Esophagus squamous epithelium (tissue), 4 donors: ENCODE data around the gene REXO5.

Experiments used
- CTCF ChIP-seq, 6 experiments: fragments of 450-650 bp in 4 of 6; fragments of 200-600 bp in 2 of 6; sonication (generic) in 2 of 6; IDR thresholded peaks; one replicate each; pipeline ENCODE4 v1.5.1; 2016 to 2019; ENCODE audit warnings: antibody characterized with exemption in 6 of 6, mild to moderate bottlenecking in 4 of 6, moderate library complexity in 4 of 6
- POLR2A ChIP-seq, 4 donors: fragments of 450-650 bp; IDR thresholded peaks; one replicate each; pipeline ENCODE4 v1.6.1; 2017; ENCODE audit warnings: antibody characterized with exemption in 4 of 4, mild to moderate bottlenecking in 4 of 4, moderate library complexity in 3 of 4

- TF ChIP-seq CTCF (IDR thresholded peaks at IDR 0.05), result no peak
- TF ChIP-seq POLR2A (IDR thresholded peaks at IDR 0.05), result no peak
These were observed 15.4 kb downstream of the REXO5 start for GRCh38 chr16:20821682-20822081.
